ENCODE measurements around the gene P3H2.
A peak's percentile ranks its signal among the peaks of the same experiment; 100 is the strongest.

Gene P3H2

GRCh38 chr3:190117981-190118380 is 2.7 kb downstream of the P3H2 start:
- ATAC-seq: no peak
- TF ChIP-seq CSDC2 (CRISPR knock-in tag; IDR thresholded peaks at IDR 0.05) (no peak), ESRRG (CRISPR knock-in tag; IDR thresholded peaks at IDR 0.05) (no peak), SNAI2 (CRISPR knock-in tag; IDR thresholded peaks at IDR 0.05) (no peak), BACH2 (CRISPR knock-in tag; IDR thresholded peaks at IDR 0.05; ENCODE audit: borderline replicate concordance) (no peak), CSRNP3 (CRISPR knock-in tag; IDR thresholded peaks at IDR 0.05) (no peak)

GRCh38 chr3:190116551-190117067 is 4.1 kb downstream of the P3H2 start:
- peak; percentile 38 for ATAC-seq
- TF ChIP-seq ISL1 (CRISPR knock-in tag; IDR thresholded peaks at IDR 0.05) (peak; percentile 33; the same call in 1 of the 2 replicates), PATZ1 (CRISPR knock-in tag; IDR thresholded peaks at IDR 0.05; ENCODE audit: borderline replicate concordance) (no peak)

- no peak for TF ChIP-seq GLIS3 (CRISPR knock-in tag; IDR thresholded peaks at IDR 0.05)
- TF ChIP-seq CSRNP3 (CRISPR knock-in tag; IDR thresholded peaks at IDR 0.05): no peak
- no peak for TF ChIP-seq CSDC2 (CRISPR knock-in tag; IDR thresholded peaks at IDR 0.05)
- no peak for TF ChIP-seq TOX (CRISPR knock-in tag; IDR thresholded peaks at IDR 0.05; ENCODE audit: borderline replicate concordance)
- TF ChIP-seq ZNF70 (CRISPR knock-in tag; IDR thresholded peaks at IDR 0.05): no peak
- TF ChIP-seq ZNF8 (CRISPR knock-in tag; IDR thresholded peaks at IDR 0.05): no peak
- TF ChIP-seq PPARA (CRISPR knock-in tag; IDR thresholded peaks at IDR 0.05; ENCODE audit: borderline replicate concordance): no peak
- no peak for TF ChIP-seq POU6F1 (CRISPR knock-in tag; IDR thresholded peaks at IDR 0.05; ENCODE audit: borderline replicate concordance, low read depth)
- no peak for TF ChIP-seq SNAI2 (CRISPR knock-in tag; IDR thresholded peaks at IDR 0.05)
- TF ChIP-seq TSHZ2 (CRISPR knock-in tag; IDR thresholded peaks at IDR 0.05): no peak
- TF ChIP-seq ZNF565 (CRISPR knock-in tag; conservative IDR thresholded peaks at IDR 0.05; ENCODE audit: low read depth): no peak
- TF ChIP-seq PATZ1 (CRISPR knock-in tag; IDR thresholded peaks at IDR 0.05; ENCODE audit: borderline replicate concordance): no peak
- TF ChIP-seq RARB (CRISPR knock-in tag; IDR thresholded peaks at IDR 0.05): no peak
- TF ChIP-seq ZFP30 (CRISPR knock-in tag; IDR thresholded peaks at IDR 0.05): no peak
- TF ChIP-seq ARNTL (CRISPR knock-in tag; IDR thresholded peaks at IDR 0.05; ENCODE audit: borderline replicate concordance, low read depth): no peak
- no peak for TF ChIP-seq OSR1 (CRISPR knock-in tag; IDR thresholded peaks at IDR 0.05)
- ATAC-seq: no peak
Measured at GRCh38 chr3:190110826-190111225, 9.9 kb downstream of the P3H2 start.
